Activated T-cell treated with anti-CD3 and anti-CD28 coated beads for 48 hours (primary cell): ENCODE data around the gene MAP4.
"Not testable (repeated sequence)": the region's sequence is repeated elsewhere in the genome, so short reads cannot be mapped to it uniquely, and the experiment has no call there.

Experiments
- DNase-seq: peaks from one replicate; pipeline ENCODE4 v3.0.0-alpha.2; 2020; ENCODE audit warnings: low read depth

Gene MAP4

GRCh38 chr3:47895241-47895640 is 121.0 kb downstream of the MAP4 start:
- DNase-seq: no peak

DNA sequence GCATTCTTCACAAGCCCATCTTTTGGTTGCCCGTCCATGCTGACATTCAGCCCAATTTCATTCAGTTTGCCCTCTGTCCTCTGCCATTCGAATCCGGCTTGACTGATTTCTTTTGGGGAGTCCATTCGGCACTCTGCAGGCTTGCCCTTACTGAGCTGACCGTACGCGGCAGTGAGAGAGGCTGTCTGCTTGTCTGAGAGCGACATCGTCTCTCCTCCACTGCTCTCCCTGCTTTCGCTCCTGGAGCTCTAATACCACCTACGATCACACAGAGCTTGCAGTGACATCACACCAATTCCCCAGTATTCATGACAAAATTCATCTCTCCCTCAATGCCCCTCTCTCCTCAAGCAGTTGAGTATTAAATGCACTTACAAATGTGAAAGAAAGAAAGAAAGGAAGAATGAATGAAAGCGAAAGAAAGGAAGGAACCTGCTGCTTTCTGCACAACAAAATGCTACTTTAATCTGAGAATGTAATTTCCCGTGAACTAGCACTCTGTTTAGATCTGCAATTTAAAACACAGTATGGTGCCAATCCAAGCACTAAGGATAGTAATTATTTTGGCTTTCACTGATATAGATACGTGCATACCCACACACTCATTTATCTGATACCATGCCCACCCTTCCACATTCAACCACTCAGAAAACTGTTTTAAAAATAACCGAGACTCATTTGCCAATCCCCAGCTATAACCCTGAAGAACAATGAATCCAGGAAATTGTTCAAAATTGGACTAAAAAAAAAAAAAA is 123.8 kb downstream of the MAP4 start:
- DNase-seq: no peak

GRCh38 chr3:47891613-47892005 is 124.6 kb downstream of the MAP4 start:
- no peak for DNase-seq

- DNase-seq: no peak
Observed at GRCh38 chr3:47890828-47891612, 125.2 kb downstream of the MAP4 start.

DNA sequence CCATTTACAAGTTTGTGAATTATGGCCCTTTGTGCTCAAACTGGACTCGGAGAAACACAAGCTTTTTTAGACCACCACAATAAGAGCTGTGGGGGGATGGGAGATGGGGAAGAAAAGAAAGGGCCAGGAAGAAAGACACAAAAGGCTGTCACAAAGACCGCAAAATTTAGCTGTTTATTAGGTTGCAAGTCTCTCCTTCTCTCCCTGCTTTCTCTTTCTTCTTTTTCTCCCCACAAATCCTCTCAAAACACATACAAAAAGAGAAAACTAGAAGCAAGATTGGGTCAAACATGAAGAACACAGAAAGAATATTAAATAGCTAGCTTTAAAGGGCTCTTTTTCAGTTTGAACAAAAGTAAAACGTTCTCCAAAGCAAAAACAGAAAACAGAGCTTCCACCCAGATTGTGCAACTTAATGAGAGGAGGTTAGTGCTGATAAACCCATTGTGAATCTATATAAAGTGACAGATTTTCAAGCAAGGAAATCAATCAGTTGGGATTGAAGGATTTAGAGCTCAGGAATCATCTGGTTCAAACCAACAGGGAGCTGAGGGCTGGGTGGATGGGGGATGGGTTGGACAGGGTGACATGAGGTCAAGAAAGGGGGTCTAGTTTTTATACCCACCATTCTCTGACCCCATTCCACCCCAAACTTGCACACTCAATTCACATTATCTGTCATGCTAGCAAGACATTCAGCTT is 125.9 kb downstream of the MAP4 start:
- no peak for DNase-seq

- DNase-seq: no peak
Observed at GRCh38 chr3:47888986-47889757, 127.0 kb downstream of the MAP4 start.

DNA sequence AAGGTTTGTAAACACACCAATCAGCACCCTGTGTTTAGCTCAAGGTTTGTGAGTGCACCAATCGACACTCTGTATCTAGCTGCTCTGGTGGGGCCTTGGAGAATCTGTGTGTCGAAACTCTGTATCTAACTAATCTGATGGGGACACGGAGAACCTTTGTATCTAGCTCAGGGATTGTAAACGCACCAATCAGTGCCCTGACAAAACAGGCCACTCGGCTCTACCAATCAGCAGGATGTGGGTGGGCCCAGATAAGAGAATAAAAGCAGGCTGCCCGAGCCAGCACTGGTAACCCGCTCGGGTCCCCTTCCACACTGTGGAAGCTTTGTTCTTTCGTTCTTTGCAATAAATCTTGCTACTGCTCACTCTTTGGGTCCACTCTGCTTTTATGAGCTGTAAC is 128.2 kb downstream of the MAP4 start:
- DNase-seq: not testable (repeated sequence)

DNA sequence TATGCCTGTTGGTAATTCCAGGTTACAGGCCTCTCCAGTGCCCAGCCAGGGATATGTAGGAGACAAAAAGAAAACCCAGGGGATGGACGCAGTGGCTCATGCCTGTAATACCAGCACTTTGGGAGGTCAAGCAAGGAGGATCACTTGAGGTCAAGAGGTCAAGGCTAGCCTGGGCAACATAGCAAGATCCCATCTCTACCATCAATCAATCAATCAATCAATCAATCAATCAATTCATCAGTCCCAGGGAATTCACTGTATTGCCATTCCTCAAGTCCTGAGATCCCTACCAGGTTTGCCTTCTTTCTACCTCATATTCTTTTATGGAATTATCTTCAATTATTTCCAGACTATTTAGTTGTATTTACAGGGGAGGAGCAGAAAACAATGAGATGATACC is 131.0 kb downstream of the MAP4 start:
- DNase-seq: no peak

- no peak for DNase-seq
Observed at GRCh38 chr3:47884603-47885002, 131.6 kb downstream of the MAP4 start.

DNA sequence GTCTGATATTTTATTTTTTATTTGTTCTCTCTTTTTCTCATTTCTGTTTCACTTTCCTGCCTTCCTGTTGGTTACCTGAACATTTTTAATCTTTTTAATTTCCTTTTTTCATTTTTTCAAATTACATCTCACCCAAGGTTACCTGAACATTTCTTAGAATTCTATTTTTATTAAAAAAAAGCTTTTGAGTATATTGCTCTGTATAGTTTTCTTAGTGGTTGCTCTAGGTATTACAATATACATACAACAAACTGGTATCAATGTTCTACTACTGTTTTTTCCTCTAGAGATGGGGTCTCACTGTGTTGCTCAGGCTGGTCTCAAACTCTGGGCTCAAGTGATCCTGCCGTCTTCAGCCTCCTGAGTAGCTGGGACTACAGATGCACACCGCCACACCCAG is 133.9 kb downstream of the MAP4 start:
- no peak for DNase-seq

- DNase-seq: no peak
Observed at GRCh38 chr3:47877719-47878118, 138.5 kb downstream of the MAP4 start.

DNA sequence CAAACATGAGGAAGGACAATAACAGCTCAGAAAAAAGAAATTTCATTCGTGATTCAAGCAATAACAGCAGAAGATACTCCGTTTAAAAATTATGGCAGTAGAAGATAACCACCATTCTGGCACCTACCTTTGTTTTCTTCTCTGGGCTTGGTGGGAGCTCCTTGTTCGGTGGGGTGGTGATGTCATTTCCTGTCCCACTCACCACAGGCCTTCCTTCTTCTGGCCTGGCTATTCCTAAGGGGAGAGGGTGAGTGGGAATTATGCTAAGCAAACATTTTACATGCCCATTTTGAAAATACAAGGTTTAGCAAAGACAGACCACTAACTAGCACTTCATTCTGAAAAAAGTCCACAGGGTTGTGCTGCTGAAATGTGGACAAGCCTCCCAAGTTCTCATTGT is 138.9 kb downstream of the MAP4 start:
- no peak for DNase-seq

- no peak for DNase-seq
Observed at GRCh38 chr3:47874913-47875312, 141.3 kb downstream of the MAP4 start.

GRCh38 chr3:47874438-47874837 is 141.8 kb downstream of the MAP4 start:
- no peak for DNase-seq

- no peak for DNase-seq
Observed at GRCh38 chr3:47872916-47873315, 143.3 kb downstream of the MAP4 start.

- DNase-seq: no peak
Observed at GRCh38 chr3:47871389-47871788, 144.8 kb downstream of the MAP4 start.

GRCh38 chr3:47870702-47871260 is 145.4 kb downstream of the MAP4 start:
- no peak for DNase-seq

GRCh38 chr3:47870156-47870555 is 146.1 kb downstream of the MAP4 start:
- DNase-seq: no peak

DNA sequence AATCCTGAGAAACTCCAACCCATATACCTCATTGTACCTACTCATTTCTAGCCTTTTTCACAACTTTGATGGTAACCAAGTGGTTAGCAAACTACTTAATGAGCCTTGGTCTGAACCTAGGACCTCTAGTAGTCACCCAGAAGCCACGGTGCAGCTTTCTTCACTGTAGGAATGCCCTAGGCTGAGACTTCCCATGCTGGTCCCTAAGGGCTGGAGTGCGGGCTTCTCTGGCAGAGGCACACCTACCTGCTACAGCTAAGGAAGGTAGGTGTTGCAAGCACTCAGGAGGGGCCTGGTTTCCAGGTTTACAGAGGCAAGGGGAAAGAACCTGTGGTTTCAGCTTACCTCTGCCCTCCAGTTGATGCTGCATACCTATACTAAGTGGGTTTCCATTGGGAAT is 147.9 kb downstream of the MAP4 start:
- no peak for DNase-seq

- no peak for DNase-seq
Observed at GRCh38 chr3:47867451-47868044, 148.7 kb downstream of the MAP4 start.

DNA sequence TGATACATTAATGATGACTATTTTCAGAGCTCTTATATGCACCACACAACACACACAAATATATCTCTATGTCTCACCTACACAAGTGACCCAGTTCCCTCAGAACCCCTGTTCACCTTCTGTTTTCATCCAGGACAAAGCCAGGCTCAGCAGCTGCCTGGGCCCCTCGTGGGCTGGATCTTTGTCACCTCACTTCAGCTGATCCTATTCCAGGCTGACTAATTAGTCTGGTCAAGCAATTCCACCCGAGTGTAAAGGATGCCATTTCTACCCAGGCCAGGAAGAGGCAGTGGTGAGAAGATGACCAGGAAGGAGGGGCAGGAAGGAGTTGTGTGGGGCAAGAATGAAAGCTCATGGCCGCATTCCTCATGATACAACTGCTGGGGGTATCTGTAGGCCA is 151.0 kb downstream of the MAP4 start:
- DNase-seq: no peak
